OCI-M2 (cell line): ENCODE results near the gene ARL6IP4.

Experiments
- DNase-seq: peaks from one replicate; lab custom pipeline; 2025; ENCODE audit not compliant: unreplicated experiment; lab: John Stamatoyannopoulos, UW

Gene ARL6IP4

GRCh38 chr12:122977655-122978392 lies 2.7 kb upstream of the ARL6IP4 start:
- no peak for DNase-seq

- no peak for DNase-seq
Observed at GRCh38 chr12:122978507-122978955, 1.9 kb upstream of the ARL6IP4 start.

GRCh38 chr12:122979001-122979907 lies 1.2 kb upstream of the ARL6IP4 start:
- no peak for DNase-seq

GRCh38 chr12:122979908-122980182 lies 636 bp upstream of the ARL6IP4 start:
- DNase-seq = no peak

GRCh38 chr12:122981036-122981471 lies 573 bp downstream of the ARL6IP4 start:
- DNase-seq = no peak

GRCh38 chr12:122981587-122982476 lies 1.4 kb downstream of the ARL6IP4 start:
- no peak for DNase-seq

- DNase-seq = no peak
Observed at GRCh38 chr12:122982477-122982815, 2.0 kb downstream of the ARL6IP4 start.

- no peak for DNase-seq
Observed at GRCh38 chr12:122982963-122983788, 2.7 kb downstream of the ARL6IP4 start.

- no peak for DNase-seq
Observed at GRCh38 chr12:122983789-122984515, 3.5 kb downstream of the ARL6IP4 start.

GRCh38 chr12:122984612-122985337 lies 4.3 kb downstream of the ARL6IP4 start:
- DNase-seq = no peak

GRCh38 chr12:122985338-122986257 lies 5.1 kb downstream of the ARL6IP4 start:
- no peak for DNase-seq

- no peak for DNase-seq
Observed at GRCh38 chr12:122986258-122986871, 5.9 kb downstream of the ARL6IP4 start.

- DNase-seq = no peak
Observed at GRCh38 chr12:122987086-122987951, 6.8 kb downstream of the ARL6IP4 start.

GRCh38 chr12:122988036-122988435 lies 7.6 kb downstream of the ARL6IP4 start:
- DNase-seq = no peak

GRCh38 chr12:122988612-122989212 lies 8.2 kb downstream of the ARL6IP4 start:
- DNase-seq = no peak

- DNase-seq = no peak
Observed at GRCh38 chr12:122989225-122989839, 8.9 kb downstream of the ARL6IP4 start.
